Measurements from ENCODE around the gene ATP4B.

ATP4B gene

GRCh38 chr13:113616991-113617749 is 40.8 kb downstream of the ATP4B start:
- Histone ChIP-seq H3K27ac (ENCODE audit: low read depth, low read length) (no peak overlapping the region), H3K18ac (ENCODE audit: low read length) (no peak overlapping the region), H3K79me2 (ENCODE audit: control insufficient read depth, insufficient read depth, low read length, poor library complexity) (no peaks in the 10 kb centered on the region), H3K9ac (ENCODE audit: low read length) (no peak overlapping the region), H2BK120ac (ENCODE audit: insufficient read depth, low read length, poor library complexity) (no peak overlapping the region), H3K9me3 (ENCODE audit: insufficient read depth, low read depth, low read length) (peaks cover 11% of the 10 kb centered on the region), H4K8ac (ENCODE audit: low read depth, low read length) (no peak overlapping the region), H3K14ac (ENCODE audit: low read length) (no peak overlapping the region), H3K27me3 (ENCODE audit: insufficient read depth, low read length) (no peaks in the 10 kb centered on the region), H2BK12ac (ENCODE audit: low read length) (no peak overlapping the region), H3K4me2 (ENCODE audit: low read length) (no peak overlapping the region), H4K91ac (ENCODE audit: low read depth, low read length) (no peak overlapping the region), H3K36me3 (ENCODE audit: control insufficient read depth in 1 of 2, insufficient read depth in 2 of 2, low read length in 2 of 2) (peaks cover 3 to 18% of the 10 kb centered on the region in 2 experiments), H3K79me1 (ENCODE audit: low read length) (no peaks in the 10 kb centered on the region), H3K4me1 (ENCODE audit: control insufficient read depth in 1 of 2, insufficient read depth in 2 of 2, low read length in 2 of 2) (peaks cover 8 to 13% of the 10 kb centered on the region in 2 experiments), H2AK5ac (ENCODE audit: low read length) (no peak overlapping the region), H4K12ac (ENCODE audit: low read depth, low read length) (no peak overlapping the region), H2BK5ac (ENCODE audit: low read depth, low read length, poor library complexity) (no peak overlapping the region), H3K4ac (ENCODE audit: low read depth, low read length) (no peak overlapping the region), H3K4me3 (ENCODE audit: low read depth, low read length) (no peak overlapping the region), H3K23ac (ENCODE audit: low read length) (no peak overlapping the region), H2AFZ (ENCODE audit: insufficient read depth, low read length, poor library complexity) (no peak overlapping the region)
- WGBS (ENCODE audit: extremely low coverage, insufficient coverage, insufficient read length): no CpG with 5 or more reads among the region's 18 CpGs
- no peak for DNase-seq

GRCh38 chr13:113616281-113616906 is 41.6 kb downstream of the ATP4B start:
- no peak overlapping the region for H4K91ac ChIP-seq (ENCODE audit: low read depth, low read length)
- H4K8ac ChIP-seq (ENCODE audit: low read depth, low read length): no peak overlapping the region
- no peak overlapping the region for H3K23ac ChIP-seq (ENCODE audit: low read length)
- H3K79me1 ChIP-seq (ENCODE audit: low read length): no peaks in the 10 kb centered on the region
- H3K9me3 ChIP-seq (ENCODE audit: insufficient read depth, low read depth, low read length): peaks cover 11% of the 10 kb centered on the region
- no CpG with 5 or more reads among the region's 20 CpGs for WGBS (ENCODE audit: extremely low coverage, insufficient coverage, insufficient read length)
- no peak overlapping the region for H2AFZ ChIP-seq (ENCODE audit: insufficient read depth, low read length, poor library complexity)
- H3K9ac ChIP-seq (ENCODE audit: low read length): no peak overlapping the region
- H3K4me1 ChIP-seq (ENCODE audit: control insufficient read depth in 1 of 2, insufficient read depth in 2 of 2, low read length in 2 of 2): peaks cover 8 to 13% of the 10 kb centered on the region in 2 experiments
- H2BK12ac ChIP-seq (ENCODE audit: low read length): no peak overlapping the region
- no peaks in the 10 kb centered on the region for H3K79me2 ChIP-seq (ENCODE audit: control insufficient read depth, insufficient read depth, low read length, poor library complexity)
- no peak overlapping the region for H3K27ac ChIP-seq (ENCODE audit: low read depth, low read length)
- H3K4me3 ChIP-seq (ENCODE audit: low read depth, low read length): no peak overlapping the region
- no peak overlapping the region for H3K4ac ChIP-seq (ENCODE audit: low read depth, low read length)
- H2BK120ac ChIP-seq (ENCODE audit: insufficient read depth, low read length, poor library complexity): no peak overlapping the region
- peak in 1 of 2 donors; percentile 24 for DNase-seq
- no peak overlapping the region for H3K18ac ChIP-seq (ENCODE audit: low read length)
- H3K14ac ChIP-seq (ENCODE audit: low read length): no peak overlapping the region
- no peak overlapping the region for H4K12ac ChIP-seq (ENCODE audit: low read depth, low read length)
- H3K36me3 ChIP-seq (ENCODE audit: control insufficient read depth in 1 of 2, insufficient read depth in 2 of 2, low read length in 2 of 2): peaks cover 8 to 24% of the 10 kb centered on the region in 2 experiments
- H2BK5ac ChIP-seq (ENCODE audit: low read depth, low read length, poor library complexity): no peak overlapping the region
- H3K27me3 ChIP-seq (ENCODE audit: insufficient read depth, low read length): no peaks in the 10 kb centered on the region
- H3K4me2 ChIP-seq (ENCODE audit: low read length): no peak overlapping the region
- no peak overlapping the region for H2AK5ac ChIP-seq (ENCODE audit: low read length)

GRCh38 chr13:113613789-113614379 is 44.1 kb downstream of the ATP4B start:
- Histone ChIP-seq H3K36me3 (ENCODE audit: control insufficient read depth in 1 of 2, insufficient read depth in 2 of 2, low read length in 2 of 2) (peaks cover 22 to 39% of the 10 kb centered on the region in 2 experiments), H3K27ac (ENCODE audit: low read depth, low read length) (no peak overlapping the region), H3K4me3 (ENCODE audit: low read depth, low read length) (peak overlapping the region; percentile 63), H3K79me2 (ENCODE audit: control insufficient read depth, insufficient read depth, low read length, poor library complexity) (no peaks in the 10 kb centered on the region), H4K12ac (ENCODE audit: low read depth, low read length) (no peak overlapping the region), H3K23ac (ENCODE audit: low read length) (peak overlapping the region; percentile 18), H2BK12ac (ENCODE audit: low read length) (no peak overlapping the region), H3K9me3 (ENCODE audit: insufficient read depth, low read depth, low read length) (peaks cover 11% of the 10 kb centered on the region), H3K4me2 (ENCODE audit: low read length) (no peak overlapping the region), H3K4ac (ENCODE audit: low read depth, low read length) (no peak overlapping the region), H4K8ac (ENCODE audit: low read depth, low read length) (no peak overlapping the region), H4K91ac (ENCODE audit: low read depth, low read length) (no peak overlapping the region), H3K9ac (ENCODE audit: low read length) (no peak overlapping the region), H2BK5ac (ENCODE audit: low read depth, low read length, poor library complexity) (no peak overlapping the region), H3K27me3 (ENCODE audit: insufficient read depth, low read length) (no peaks in the 10 kb centered on the region), H2AFZ (ENCODE audit: insufficient read depth, low read length, poor library complexity) (no peak overlapping the region), H3K4me1 (ENCODE audit: control insufficient read depth in 1 of 2, insufficient read depth in 2 of 2, low read length in 2 of 2) (peaks cover 8 to 13% of the 10 kb centered on the region in 2 experiments), H2AK5ac (ENCODE audit: low read length) (no peak overlapping the region), H3K79me1 (ENCODE audit: low read length) (no peaks in the 10 kb centered on the region), H3K18ac (ENCODE audit: low read length) (no peak overlapping the region), H2BK120ac (ENCODE audit: insufficient read depth, low read length, poor library complexity) (no peak overlapping the region), H3K14ac (ENCODE audit: low read length) (no peak overlapping the region)
- DNase-seq: no peak
- WGBS (ENCODE audit: extremely low coverage, insufficient coverage, insufficient read length): 100% methylated on average over 8 of the region's 16 CpGs

- Histone ChIP-seq H3K9me3 (ENCODE audit: insufficient read depth, low read depth, low read length) (peaks cover 11% of the 10 kb centered on the region), H2AFZ (ENCODE audit: insufficient read depth, low read length, poor library complexity) (no peak overlapping the region), H3K4me2 (ENCODE audit: low read length) (no peak overlapping the region), H3K27ac (ENCODE audit: low read depth, low read length) (no peak overlapping the region), H3K18ac (ENCODE audit: low read length) (no peak overlapping the region), H4K8ac (ENCODE audit: low read depth, low read length) (no peak overlapping the region), H4K91ac (ENCODE audit: low read depth, low read length) (no peak overlapping the region), H2BK12ac (ENCODE audit: low read length) (no peak overlapping the region), H3K79me2 (ENCODE audit: control insufficient read depth, insufficient read depth, low read length, poor library complexity) (no peaks in the 10 kb centered on the region), H3K14ac (ENCODE audit: low read length) (no peak overlapping the region), H3K23ac (ENCODE audit: low read length) (no peak overlapping the region), H3K4ac (ENCODE audit: low read depth, low read length) (no peak overlapping the region), H4K12ac (ENCODE audit: low read depth, low read length) (no peak overlapping the region), H3K79me1 (ENCODE audit: low read length) (no peaks in the 10 kb centered on the region), H2BK120ac (ENCODE audit: insufficient read depth, low read length, poor library complexity) (no peak overlapping the region), H2AK5ac (ENCODE audit: low read length) (no peak overlapping the region), H3K4me1 (ENCODE audit: control insufficient read depth in 1 of 2, insufficient read depth in 2 of 2, low read length in 2 of 2) (peaks cover 8 to 13% of the 10 kb centered on the region in 2 experiments), H3K9ac (ENCODE audit: low read length) (no peak overlapping the region), H3K4me3 (ENCODE audit: low read depth, low read length) (no peak overlapping the region), H2BK5ac (ENCODE audit: low read depth, low read length, poor library complexity) (no peak overlapping the region), H3K27me3 (ENCODE audit: insufficient read depth, low read length) (no peaks in the 10 kb centered on the region), H3K36me3 (ENCODE audit: control insufficient read depth in 1 of 2, insufficient read depth in 2 of 2, low read length in 2 of 2) (peaks cover 29 to 47% of the 10 kb centered on the region in 2 experiments)
- no CpG with 5 or more reads among the region's 10 CpGs for WGBS (ENCODE audit: extremely low coverage, insufficient coverage, insufficient read length)
- DNase-seq: no peak
These were observed 45.4 kb downstream of the ATP4B start for GRCh38 chr13:113612607-113613006.
